Measurements from ENCODE around the gene NEURL1B.

Gene NEURL1B

DNA sequence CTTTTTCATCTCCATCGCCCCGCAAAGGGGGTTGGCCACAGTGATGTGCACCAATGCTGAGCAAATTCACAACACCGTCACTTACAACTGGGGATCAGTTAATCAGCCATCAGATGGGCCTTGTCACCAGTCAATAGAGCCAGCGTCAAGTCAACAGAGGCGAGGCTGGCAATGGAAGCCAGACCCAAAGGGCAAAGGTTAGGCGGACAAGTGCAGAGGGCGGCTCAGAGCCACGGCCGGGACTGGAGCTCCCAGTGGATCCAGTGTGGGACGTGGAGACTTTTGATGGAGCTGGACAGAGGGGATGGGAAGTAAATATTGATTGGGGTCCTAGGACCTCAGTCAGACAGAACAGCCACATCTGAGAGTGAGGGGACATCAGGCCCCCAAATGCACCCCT lies 84.2 kb downstream of the NEURL1B start:
- no peak for TF ChIP-seq MYC (IDR thresholded peaks at IDR 0.05; ENCODE audit: low read depth, low read length)
- TF ChIP-seq MAX (IDR thresholded peaks at IDR 0.05; ENCODE audit: low read depth, low read length) = no peak
- TF ChIP-seq POLR2A (IDR thresholded peaks at IDR 0.05; ENCODE audit: extremely low read depth, insufficient read length) = no peak
- TF ChIP-seq CTCF (IDR thresholded peaks at IDR 0.05; ENCODE audit: low read depth, low read length) = no peak
- H3K4me3 ChIP-seq (ENCODE audit: low read depth, low read length) = no peak overlapping the region
- DNase-seq (ENCODE audit: low read depth) = no peak

GRCh38 chr5:172725785-172726184 lies 84.7 kb downstream of the NEURL1B start:
- no peak overlapping the region for H3K4me3 ChIP-seq (ENCODE audit: low read depth, low read length)
- no peak for DNase-seq (ENCODE audit: low read depth)
- no peak for TF ChIP-seq CTCF (IDR thresholded peaks at IDR 0.05; ENCODE audit: low read depth, low read length)
- no peak for TF ChIP-seq MAX (IDR thresholded peaks at IDR 0.05; ENCODE audit: low read depth, low read length)
- TF ChIP-seq MYC (IDR thresholded peaks at IDR 0.05; ENCODE audit: low read depth, low read length) = no peak
- no peak for TF ChIP-seq POLR2A (IDR thresholded peaks at IDR 0.05; ENCODE audit: extremely low read depth, insufficient read length)

DNA sequence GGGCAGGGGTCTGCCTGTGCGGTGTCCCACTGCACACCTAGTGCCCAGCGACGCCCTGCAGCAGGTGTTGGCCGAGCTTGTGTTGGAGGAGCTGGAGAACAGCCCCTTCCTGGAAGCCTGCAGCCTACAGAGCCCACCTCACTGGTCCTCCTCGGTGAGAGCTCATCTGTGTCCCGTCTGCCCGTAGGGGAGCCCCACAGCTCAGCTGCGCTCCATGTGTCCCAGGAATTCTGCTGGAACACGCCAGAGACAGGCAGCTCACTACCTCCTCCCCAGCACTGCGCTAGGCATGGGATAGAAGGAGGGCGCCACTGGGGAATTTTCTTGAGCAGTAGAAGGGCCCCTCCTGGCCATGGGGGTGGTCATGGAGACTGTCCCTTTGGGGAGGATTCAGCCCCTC lies 85.9 kb downstream of the NEURL1B start:
- DNase-seq (ENCODE audit: low read depth) = no peak
- H3K4me3 ChIP-seq (ENCODE audit: low read depth, low read length) = no peak overlapping the region
- TF ChIP-seq MYC (IDR thresholded peaks at IDR 0.05; ENCODE audit: low read depth, low read length) = no peak
- no peak for TF ChIP-seq CTCF (IDR thresholded peaks at IDR 0.05; ENCODE audit: low read depth, low read length)
- no peak for TF ChIP-seq POLR2A (IDR thresholded peaks at IDR 0.05; ENCODE audit: extremely low read depth, insufficient read length)
- no peak for TF ChIP-seq MAX (IDR thresholded peaks at IDR 0.05; ENCODE audit: low read depth, low read length)

- no peak for DNase-seq (ENCODE audit: low read depth)
- H3K4me3 ChIP-seq (ENCODE audit: low read depth, low read length) = no peak overlapping the region
- TF ChIP-seq MYC (IDR thresholded peaks at IDR 0.05; ENCODE audit: low read depth, low read length) (no peak), MAX (IDR thresholded peaks at IDR 0.05; ENCODE audit: low read depth, low read length) (no peak), POLR2A (IDR thresholded peaks at IDR 0.05; ENCODE audit: extremely low read depth, insufficient read length) (no peak), CTCF (IDR thresholded peaks at IDR 0.05; ENCODE audit: low read depth, low read length) (no peak)
These were observed 86.5 kb downstream of the NEURL1B start for GRCh38 chr5:172727551-172727950.

DNA sequence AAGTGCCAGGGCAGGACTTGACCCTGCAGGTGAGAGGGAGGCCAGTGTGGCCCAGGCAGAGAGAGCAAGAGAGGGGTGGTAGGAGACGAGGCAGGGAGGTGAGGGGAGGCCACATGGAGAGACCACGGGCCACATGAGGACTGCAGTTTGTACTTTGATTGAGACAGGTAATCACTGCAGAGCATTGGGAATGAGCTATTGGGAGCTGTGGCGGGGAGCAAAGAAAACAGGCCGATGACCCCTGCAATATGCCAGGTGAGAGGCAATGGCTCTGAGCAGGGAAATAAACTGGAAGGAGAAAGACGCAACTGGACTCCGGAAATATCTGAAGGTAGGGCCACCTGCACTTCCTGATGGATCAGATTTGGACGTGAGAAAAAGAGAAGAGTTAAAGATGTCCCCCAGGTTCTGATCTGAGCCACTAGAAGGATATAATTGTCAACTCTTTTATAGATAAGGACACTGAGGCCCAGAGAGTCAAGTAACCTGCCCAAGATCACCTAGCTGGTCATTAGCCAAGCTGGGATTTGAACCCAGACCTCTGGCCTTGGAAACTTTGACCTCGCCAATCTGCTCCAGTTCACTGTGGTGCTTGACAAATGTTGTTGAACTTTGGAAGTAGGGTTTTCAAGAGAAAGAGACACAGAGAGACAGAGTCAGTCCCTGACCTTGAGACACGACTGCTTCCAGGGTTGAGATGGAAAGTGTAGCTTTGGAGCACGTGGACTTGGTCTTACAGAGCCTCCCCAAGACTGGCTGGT lies 87.6 kb downstream of the NEURL1B start:
- no peak for DNase-seq (ENCODE audit: low read depth)
- TF ChIP-seq CTCF (IDR thresholded peaks at IDR 0.05; ENCODE audit: low read depth, low read length) = no peak
- no peak for TF ChIP-seq POLR2A (IDR thresholded peaks at IDR 0.05; ENCODE audit: extremely low read depth, insufficient read length)
- no peak for TF ChIP-seq MAX (IDR thresholded peaks at IDR 0.05; ENCODE audit: low read depth, low read length)
- TF ChIP-seq MYC (IDR thresholded peaks at IDR 0.05; ENCODE audit: low read depth, low read length) = no peak
- H3K4me3 ChIP-seq (ENCODE audit: low read depth, low read length) = no peak overlapping the region
